Thyroid gland (tissue), 4 donors: ENCODE measurements around the gene OOSP4A. TPM values are rescaled to one million over a fixed set of nuclear protein-coding genes. Genes with fewer than 3 reads are reported as not detected.

Source experiments
- DNase-seq, 2 donors: peaks; one replicate each; pipeline ENCODE4 v3.0.0-alpha.2; 2019
- H3K27ac ChIP-seq, 3 donors: fragments of 200-600 bp; sonication (generic); 1 replicate in 2 of 3; 2 replicates in 1 of 3; pipeline ENCODE4 v1.5.1; 2016 to 2019; ENCODE audit warnings: mild to moderate bottlenecking in 1 of 3, moderate library complexity in 1 of 3
- H3K27me3 ChIP-seq: fragments of 200-600 bp; sonication (generic); one replicate; pipeline ENCODE4 v1.5.1; 2019
- H3K36me3 ChIP-seq, 2 donors: fragments of 200-600 bp; sonication (generic); one replicate each; pipeline ENCODE4 v1.5.1; 2016 to 2019
- H3K4me1 ChIP-seq, 2 donors: fragments of 200-600 bp; sonication (generic); one replicate each; pipeline ENCODE4 v1.5.1; 2017 to 2019
- H3K4me3 ChIP-seq, 3 donors: fragments of 200-600 bp; sonication (generic); replicated peaks in 1 of 3; 1 replicate in 2 of 3; 2 replicates in 1 of 3; pipeline ENCODE4 v1.5.1; 2016; ENCODE audit warnings: mild to moderate bottlenecking in 1 of 3
- H3K9me3 ChIP-seq: fragments of 200-600 bp; sonication (generic); one replicate; pipeline ENCODE4 v1.5.1; 2017
- CTCF ChIP-seq, 6 experiments: fragments of 200-600 bp in 3 of 6; fragments of 450-650 bp in 3 of 6; sonication (generic) in 3 of 6; IDR thresholded peaks; one replicate each; pipeline ENCODE4 v1.5.1; 2016 to 2019; ENCODE audit warnings: antibody characterized with exemption in 6 of 6, mild to moderate bottlenecking in 2 of 6, inconsistent platforms in 1 of 6, moderate library complexity in 1 of 6
- POLR2A ChIP-seq, 2 donors: fragments of 450-650 bp; IDR thresholded peaks; one replicate each; pipeline ENCODE4 v1.6.1; 2017; ENCODE audit warnings: antibody characterized with exemption in 2 of 2, mild to moderate bottlenecking in 2 of 2, moderate library complexity in 1 of 2
- WGBS, 2 donors: methylation state at CpG; one replicate each; pipeline ENCODE4 v1.1.5; 2017; 5-methylcytosine and 5-hydroxymethylcytosine counted together
- intact Hi-C: fragments of 100-400 bp; cut with DNase I; formaldehyde crosslinking; loops from one replicate; pipeline ENCODE4 v1.15.1; 2023
- total RNA-seq, 4 donors: library from RNA; depleted of rRNA; stranded (reverse); fragments of >200 nt; gene quantifications; one replicate each; pipeline ENCODE4 v1.2.3, GENCODE V29; 2016

The OOSP4A gene
- total RNA-seq, 4 donors from 2014 or later: not detected

GRCh38 chr11:59944720-59945119, 19.1 kb upstream of the OOSP4A start:
- H3K27me3 ChIP-seq: no peaks in the 10 kb centered on the region
- no peak for TF ChIP-seq POLR2A (IDR thresholded peaks at IDR 0.05)
- TF ChIP-seq CTCF (IDR thresholded peaks at IDR 0.05): no peak
- no peaks in the 10 kb centered on the region for H3K36me3 ChIP-seq
- H3K4me1 ChIP-seq: no peaks in the 10 kb centered on the region
- no peaks in the 10 kb centered on the region for H3K9me3 ChIP-seq
- intact Hi-C loops: no loop called here
- DNase-seq: no peak
- no peak overlapping the region for H3K4me3 ChIP-seq
- 67 to 70% methylated on average over 2 of the region's 2 CpGs for WGBS, 2 donors
- H3K27ac ChIP-seq: no peak overlapping the region

- Histone ChIP-seq H3K9me3 (no peaks in the 10 kb centered on the region), H3K27ac (no peak overlapping the region), H3K4me1 (no peaks in the 10 kb centered on the region), H3K36me3 (no peaks in the 10 kb centered on the region), H3K4me3 (no peak overlapping the region), H3K27me3 (no peaks in the 10 kb centered on the region)
- TF ChIP-seq CTCF (IDR thresholded peaks at IDR 0.05) (no peak), POLR2A (IDR thresholded peaks at IDR 0.05) (no peak)
- 82 to 84% methylated on average over 4 of the region's 4 CpGs for WGBS, 2 donors
- no peak for DNase-seq
- intact Hi-C loops: no loop called here
These were observed 10.2 kb upstream of the OOSP4A start for GRCh38 chr11:59953463-59954218.

GRCh38 chr11:59954219-59954847, 9.5 kb upstream of the OOSP4A start:
- Histone ChIP-seq H3K27ac (no peak overlapping the region), H3K4me1 (no peaks in the 10 kb centered on the region), H3K9me3 (no peaks in the 10 kb centered on the region), H3K4me3 (no peak overlapping the region), H3K27me3 (no peaks in the 10 kb centered on the region), H3K36me3 (no peaks in the 10 kb centered on the region)
- intact Hi-C loops: no loop called here
- WGBS, 2 donors: 71 to 77% methylated on average over 3 of the region's 3 CpGs
- DNase-seq: no peak
- TF ChIP-seq POLR2A (IDR thresholded peaks at IDR 0.05): no peak
- no peak for TF ChIP-seq CTCF (IDR thresholded peaks at IDR 0.05)

GRCh38 chr11:59957094-59957493, 6.7 kb upstream of the OOSP4A start:
- TF ChIP-seq CTCF (IDR thresholded peaks at IDR 0.05): no peak
- TF ChIP-seq POLR2A (IDR thresholded peaks at IDR 0.05): no peak
- no peak for DNase-seq
- H3K27me3 ChIP-seq: no peaks in the 10 kb centered on the region
- no peaks in the 10 kb centered on the region for H3K4me1 ChIP-seq
- no peaks in the 10 kb centered on the region for H3K9me3 ChIP-seq
- 74 to 77% methylated on average over 4 of the region's 4 CpGs for WGBS, 2 donors
- H3K4me3 ChIP-seq: no peak overlapping the region
- no peak overlapping the region for H3K27ac ChIP-seq
- intact Hi-C loops: no loop called here
- no peaks in the 10 kb centered on the region for H3K36me3 ChIP-seq
